HG03521 (cell line): ENCODE measurements around the gene PHF1.

Experiments used
- ATAC-seq: cut with Tn5 transposase; IDR thresholded peaks from one replicate; pipeline ENCODE4 v1.9.1; 2021; ENCODE audit warnings: mild to moderate bottlenecking, moderate library complexity; ENCODE audit not compliant: unreplicated experiment

Gene PHF1

DNA sequence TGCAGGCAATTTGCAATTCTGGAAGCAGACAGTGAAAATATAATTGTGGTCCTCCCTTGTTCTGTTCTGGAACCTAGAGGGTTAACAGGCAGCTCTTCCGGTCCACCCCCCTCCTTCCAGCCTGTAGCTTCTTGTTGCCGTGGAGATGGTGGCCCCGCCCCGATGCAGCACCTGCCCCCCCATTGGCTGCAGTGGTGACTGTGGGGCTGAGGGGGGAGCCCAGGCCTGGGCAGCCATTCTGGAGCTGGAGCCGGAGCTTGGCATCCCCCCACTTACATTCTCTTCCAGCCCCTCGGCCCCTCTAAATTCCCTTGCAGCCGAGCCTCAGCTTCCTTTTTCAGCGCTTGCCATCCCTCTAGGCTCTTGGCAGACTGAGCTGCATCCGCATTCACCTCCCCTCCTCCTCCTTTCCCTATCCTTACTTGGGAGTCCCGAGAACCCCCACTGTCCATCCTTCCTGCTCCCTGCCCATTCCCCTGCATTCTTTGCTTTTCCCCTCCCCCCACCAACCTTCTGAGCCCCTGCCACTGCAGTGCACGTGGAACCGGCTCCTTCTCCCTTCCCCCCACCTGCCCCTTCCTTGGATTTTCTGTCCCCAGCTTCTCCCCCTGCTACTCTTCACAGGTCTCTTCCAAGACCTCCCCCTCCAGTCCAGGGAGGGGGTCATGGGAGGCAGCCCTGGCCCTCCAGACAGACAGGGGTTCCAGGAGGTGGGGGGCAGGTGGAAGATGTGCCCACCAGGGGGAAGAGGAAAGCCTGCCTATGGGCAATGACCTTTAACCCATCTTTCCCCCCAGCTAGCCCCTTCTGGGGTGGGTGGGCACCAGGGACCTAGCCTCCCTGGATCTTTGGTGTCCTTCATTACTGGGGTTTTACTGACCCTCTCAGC is 20.4 kb downstream of the PHF1 start:
- ATAC-seq: no peak

- ATAC-seq: no peak
Measured at GRCh38 chr6:33431880-33432541, 21.2 kb downstream of the PHF1 start.

GRCh38 chr6:33432546-33432945 is 21.7 kb downstream of the PHF1 start:
- ATAC-seq: no peak

GRCh38 chr6:33433001-33433543 is 22.3 kb downstream of the PHF1 start:
- no peak for ATAC-seq

DNA sequence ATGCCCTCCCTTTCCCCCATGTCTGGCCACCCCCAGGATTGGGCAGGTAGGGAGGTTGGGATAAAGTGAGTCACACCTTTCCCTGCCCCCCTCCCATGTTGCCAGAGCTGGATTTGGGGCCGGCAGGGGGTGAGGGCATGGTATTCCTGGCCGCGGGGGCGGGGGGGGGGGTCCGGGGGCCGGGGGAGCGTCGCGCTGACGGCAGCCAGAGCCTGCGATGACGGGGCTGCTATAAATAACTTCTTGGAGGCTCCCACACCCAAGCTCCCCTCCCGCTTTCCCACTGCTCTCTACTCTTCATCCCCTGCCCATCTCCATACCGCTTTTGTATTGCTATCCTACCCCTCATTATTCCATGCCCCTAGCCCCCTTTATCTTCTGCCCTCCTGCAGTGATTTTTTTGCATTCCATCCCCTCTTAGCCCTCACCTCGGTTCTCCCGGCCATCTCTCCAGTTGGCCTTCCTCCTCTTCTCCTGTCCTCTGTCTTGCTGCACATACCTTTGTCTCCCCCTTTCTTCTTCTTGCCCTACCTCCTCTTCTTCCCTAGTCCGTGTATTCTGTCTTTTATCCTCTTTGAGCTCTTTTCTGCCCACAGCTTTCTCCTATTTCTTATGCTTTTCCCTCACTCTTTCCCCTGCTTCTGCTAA is 22.9 kb downstream of the PHF1 start:
- no peak for ATAC-seq

DNA sequence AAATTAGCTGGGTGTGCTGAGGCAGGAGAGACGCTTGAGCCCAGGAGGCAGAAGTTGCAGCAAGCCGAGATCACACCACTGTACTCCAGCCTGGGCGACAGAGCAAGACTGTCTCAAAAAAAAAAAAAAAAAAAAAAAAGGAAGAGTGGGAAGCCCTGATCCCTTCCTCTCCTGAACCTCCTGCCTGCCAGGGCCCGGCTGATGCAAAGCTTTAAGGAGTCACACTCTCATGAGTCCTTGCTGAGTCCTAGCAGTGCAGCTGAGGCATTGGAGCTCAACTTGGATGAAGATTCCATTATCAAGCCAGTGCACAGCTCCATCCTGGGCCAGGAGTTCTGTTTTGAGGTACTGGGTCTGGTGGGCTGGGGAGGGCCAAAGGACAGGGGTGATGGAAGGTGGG is 24.1 kb downstream of the PHF1 start:
- no peak for ATAC-seq

GRCh38 chr6:33437666-33438065 is 26.9 kb downstream of the PHF1 start:
- no peak for ATAC-seq

DNA sequence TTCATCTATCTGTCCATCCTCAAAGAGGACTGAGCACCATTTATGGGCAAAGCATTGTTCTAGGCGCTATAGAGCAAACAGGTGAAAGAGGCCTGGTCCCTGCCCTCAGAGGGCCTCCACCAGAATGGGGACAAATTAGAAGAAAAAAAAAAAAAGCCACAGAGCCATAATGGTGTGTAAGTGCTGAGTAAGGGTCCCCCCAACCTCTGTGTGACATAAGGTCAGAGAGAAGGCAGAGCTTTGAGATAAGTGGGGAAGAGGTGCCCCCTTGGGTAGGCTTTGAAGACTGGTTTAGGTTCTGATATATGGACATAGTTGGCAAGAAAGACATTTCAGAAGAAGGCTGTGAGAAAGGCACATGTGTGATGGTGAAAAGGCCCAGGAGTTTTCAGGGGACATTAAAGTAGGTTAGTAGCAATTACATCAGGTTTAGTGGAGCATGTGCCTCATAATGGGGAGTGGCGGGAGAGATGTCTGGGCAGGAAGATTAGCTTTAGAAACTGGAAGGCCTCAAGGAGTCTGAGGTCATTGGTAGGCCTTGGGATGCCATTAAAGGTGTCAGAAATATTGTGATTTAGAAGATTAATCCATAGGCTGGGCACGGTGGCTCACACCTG is 28.3 kb downstream of the PHF1 start:
- no peak for ATAC-seq

GRCh38 chr6:33439956-33440648 is 29.3 kb downstream of the PHF1 start:
- ATAC-seq: no peak

DNA sequence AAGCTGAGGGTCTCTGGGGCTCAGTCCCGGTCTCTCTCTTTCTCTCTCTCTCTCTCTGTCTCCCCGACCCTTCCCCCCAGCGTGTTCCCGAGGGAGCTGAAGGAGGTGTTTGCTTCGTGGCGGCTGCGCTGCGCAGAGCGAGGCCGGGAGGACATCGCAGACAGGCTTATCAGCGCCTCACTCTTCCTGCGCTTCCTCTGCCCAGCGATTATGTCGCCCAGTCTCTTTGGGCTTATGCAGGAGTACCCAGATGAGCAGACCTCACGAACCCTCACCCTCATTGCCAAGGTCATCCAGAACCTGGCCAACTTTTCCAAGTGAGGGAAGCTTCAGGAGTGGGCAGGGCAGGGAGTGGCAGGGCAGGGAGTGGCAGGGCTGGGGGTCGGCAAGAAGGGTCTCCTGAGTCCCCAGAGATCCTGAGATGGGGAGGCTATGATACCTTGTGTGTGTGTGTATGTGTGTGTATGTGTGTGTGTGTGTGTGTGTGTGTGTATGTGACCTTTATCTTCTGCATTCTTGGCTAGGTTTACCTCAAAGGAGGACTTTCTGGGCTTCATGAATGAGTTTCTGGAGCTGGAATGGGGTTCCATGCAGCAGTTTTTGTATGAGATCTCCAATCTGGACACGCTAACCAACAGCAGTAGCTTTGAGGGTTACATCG is 30.0 kb downstream of the PHF1 start:
- ATAC-seq: no peak

GRCh38 chr6:33441457-33441856 is 30.6 kb downstream of the PHF1 start:
- no peak for ATAC-seq

GRCh38 chr6:33442283-33442682 is 31.5 kb downstream of the PHF1 start:
- ATAC-seq: no peak

GRCh38 chr6:33443025-33443424 is 32.2 kb downstream of the PHF1 start:
- no peak for ATAC-seq

DNA sequence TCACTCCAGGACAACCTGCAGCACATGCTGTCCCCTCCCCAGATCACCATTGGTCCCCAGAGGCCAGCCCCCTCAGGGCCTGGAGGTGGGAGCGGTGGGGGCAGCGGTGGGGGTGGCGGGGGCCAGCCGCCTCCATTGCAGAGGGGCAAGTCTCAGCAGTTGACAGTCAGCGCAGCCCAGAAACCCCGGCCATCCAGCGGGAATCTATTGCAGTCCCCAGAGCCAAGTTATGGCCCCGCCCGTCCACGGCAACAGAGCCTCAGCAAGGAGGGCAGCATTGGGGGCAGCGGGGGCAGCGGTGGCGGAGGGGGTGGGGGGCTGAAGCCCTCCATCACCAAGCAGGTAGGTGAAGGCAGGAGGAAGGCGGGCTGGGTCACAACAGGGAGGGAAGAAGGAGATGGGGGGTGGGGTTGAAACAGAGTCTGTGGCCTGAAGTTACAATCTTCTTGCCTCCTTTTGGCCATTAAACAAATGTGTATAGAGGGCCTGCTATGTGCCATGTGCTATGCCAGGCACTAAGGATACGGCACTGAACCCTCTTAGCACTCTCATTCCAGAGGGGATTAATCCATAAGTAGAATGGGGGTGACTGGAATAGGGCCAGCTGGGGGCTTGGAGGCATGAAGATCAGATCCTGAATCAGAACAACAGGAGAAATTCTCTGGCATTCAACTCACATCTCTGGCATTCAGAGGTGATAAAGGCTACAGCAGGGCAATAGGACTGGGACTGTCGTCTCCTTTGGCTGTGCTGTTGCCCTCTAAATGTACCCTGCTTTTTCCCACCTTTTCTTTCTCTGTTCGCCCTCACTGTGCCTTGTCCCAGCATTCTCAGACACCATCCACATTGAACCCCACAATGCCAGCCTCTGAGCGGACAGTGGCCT is 33.0 kb downstream of the PHF1 start:
- ATAC-seq: no peak

- no peak for ATAC-seq
Measured at GRCh38 chr6:33445119-33445603, 34.3 kb downstream of the PHF1 start.

GRCh38 chr6:33446356-33446755 is 35.5 kb downstream of the PHF1 start:
- ATAC-seq: no peak

- ATAC-seq: no peak
Measured at GRCh38 chr6:33450434-33450833, 39.6 kb downstream of the PHF1 start.

DNA sequence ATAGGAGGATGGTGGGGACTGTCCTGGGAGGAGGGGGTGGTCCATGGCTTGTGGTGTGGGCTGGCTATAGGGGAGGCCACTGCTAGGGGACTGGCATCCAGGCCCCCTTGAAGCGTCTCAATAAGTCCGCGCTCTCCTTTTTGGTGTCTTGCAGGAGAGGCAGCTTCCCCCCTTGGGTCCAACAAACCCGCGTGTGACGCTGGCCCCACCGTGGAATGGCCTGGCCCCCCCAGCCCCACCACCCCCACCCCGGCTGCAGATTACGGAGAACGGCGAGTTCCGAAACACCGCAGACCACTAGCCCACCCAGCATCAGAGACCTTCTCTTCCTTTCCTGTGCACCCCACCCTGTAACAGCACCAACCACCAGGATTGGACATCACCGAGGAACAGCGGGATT is 40.8 kb downstream of the PHF1 start:
- ATAC-seq: no peak

DNA sequence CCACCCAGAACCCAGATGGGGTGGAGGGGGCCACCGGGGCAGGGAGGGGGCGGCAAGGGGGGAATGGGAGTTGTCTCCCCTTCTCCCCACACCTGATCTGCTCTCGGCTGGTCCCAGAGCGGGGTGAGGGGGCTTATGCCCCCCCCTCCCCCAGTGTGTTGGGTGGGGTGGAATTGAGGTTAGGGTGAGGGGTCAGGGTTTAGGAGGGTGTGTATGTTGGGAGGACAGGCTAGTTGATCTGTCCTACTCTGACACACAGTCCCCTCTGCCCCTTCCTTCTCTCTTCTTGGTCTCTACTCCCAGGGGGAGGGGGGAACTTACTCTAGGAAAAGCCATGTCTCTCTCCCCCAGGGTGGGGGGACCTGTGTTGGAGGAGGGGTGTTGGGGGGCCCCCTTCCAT is 41.7 kb downstream of the PHF1 start:
- ATAC-seq: no peak
